PFSK-1 (cell line): ENCODE results near the gene XXYLT1.

ENCODE experiments used
- FOXP2 ChIP-seq: optimal IDR thresholded peaks from 2 replicates; pipeline ENCODE3; 2011; ENCODE audit warnings: borderline replicate concordance, control low read depth, inconsistent platforms; ENCODE audit not compliant: insufficient read depth; ENCODE audit errors: extremely low read length, extremely low read depth
- POLR2AphosphoS5 ChIP-seq: IDR thresholded peaks from 2 replicates; pipeline ENCODE4 v1.6.1; 2012; ENCODE audit warnings: low read depth, mild to moderate bottlenecking, control low read depth, low read length, moderate library complexity
- SIN3A ChIP-seq: IDR thresholded peaks from 2 replicates; pipeline ENCODE4 v1.6.1; 2012; ENCODE audit warnings: mild to moderate bottlenecking, low read length, moderate library complexity, borderline replicate concordance; ENCODE audit not compliant: insufficient read depth
- TAF1 ChIP-seq: IDR thresholded peaks from 2 replicates; pipeline ENCODE4 v1.6.1; 2012; ENCODE audit warnings: low read length, control low read depth, borderline replicate concordance; ENCODE audit not compliant: insufficient read depth
- TF ChIP-seq, protein P1 (sequence below), 2 experiments: IDR thresholded peaks; 2 replicates each; pipeline versions ENCODE4 v1.6.1 to v1.8.0; 2011 to 2012; ENCODE audit warnings: low read depth in 2 of 2, low read length in 2 of 2, control low read depth in 1 of 2, inconsistent platforms in 1 of 2, mild to moderate bottlenecking in 1 of 2, moderate library complexity in 1 of 2; ENCODE audit not compliant: insufficient read depth in 1 of 2

Gene XXYLT1

DNA sequence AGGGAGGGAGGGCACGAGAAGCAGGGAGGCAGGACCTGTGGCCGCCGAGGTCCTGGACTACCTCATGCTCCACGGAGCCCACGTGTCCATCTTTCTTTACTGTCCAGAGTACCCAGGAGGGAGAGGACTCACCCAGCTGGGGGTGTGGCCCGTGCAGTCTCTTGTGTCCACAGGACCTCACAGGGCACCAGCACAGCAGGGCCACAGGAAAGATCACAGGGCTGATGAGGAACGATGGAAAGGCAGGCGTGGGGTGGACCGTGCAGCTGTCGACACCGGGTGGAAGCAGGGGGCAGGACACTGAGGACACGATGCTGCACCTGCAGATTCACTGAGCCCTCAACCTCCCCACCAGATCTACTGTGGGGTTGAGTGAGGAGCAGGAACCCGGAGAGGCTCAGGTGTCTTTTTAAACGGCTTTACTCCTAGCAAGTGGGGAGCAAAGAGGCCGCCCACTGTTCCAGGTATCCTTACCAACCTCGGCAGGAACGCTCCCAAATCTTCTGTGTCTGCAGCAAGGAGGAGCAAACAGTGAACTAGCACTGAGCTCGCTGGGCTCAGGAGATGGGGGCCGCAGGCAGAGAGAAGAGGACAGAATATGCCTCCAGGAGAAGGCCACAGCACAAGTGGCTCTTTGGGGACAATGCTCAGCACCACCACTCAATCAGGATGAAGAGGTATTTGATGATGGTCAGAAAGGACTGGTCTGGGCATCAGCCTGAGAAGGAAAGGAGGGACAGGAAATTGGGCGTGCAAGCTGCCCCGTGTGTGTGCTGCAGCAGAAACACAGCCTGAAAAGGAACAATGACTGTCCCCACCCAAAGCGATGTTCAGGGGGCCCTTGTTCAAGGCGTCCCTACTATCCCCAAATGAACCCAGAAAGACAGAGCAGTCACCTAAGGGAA is 198.8 kb downstream of the XXYLT1 start:
- TF ChIP-seq, protein P1, sequence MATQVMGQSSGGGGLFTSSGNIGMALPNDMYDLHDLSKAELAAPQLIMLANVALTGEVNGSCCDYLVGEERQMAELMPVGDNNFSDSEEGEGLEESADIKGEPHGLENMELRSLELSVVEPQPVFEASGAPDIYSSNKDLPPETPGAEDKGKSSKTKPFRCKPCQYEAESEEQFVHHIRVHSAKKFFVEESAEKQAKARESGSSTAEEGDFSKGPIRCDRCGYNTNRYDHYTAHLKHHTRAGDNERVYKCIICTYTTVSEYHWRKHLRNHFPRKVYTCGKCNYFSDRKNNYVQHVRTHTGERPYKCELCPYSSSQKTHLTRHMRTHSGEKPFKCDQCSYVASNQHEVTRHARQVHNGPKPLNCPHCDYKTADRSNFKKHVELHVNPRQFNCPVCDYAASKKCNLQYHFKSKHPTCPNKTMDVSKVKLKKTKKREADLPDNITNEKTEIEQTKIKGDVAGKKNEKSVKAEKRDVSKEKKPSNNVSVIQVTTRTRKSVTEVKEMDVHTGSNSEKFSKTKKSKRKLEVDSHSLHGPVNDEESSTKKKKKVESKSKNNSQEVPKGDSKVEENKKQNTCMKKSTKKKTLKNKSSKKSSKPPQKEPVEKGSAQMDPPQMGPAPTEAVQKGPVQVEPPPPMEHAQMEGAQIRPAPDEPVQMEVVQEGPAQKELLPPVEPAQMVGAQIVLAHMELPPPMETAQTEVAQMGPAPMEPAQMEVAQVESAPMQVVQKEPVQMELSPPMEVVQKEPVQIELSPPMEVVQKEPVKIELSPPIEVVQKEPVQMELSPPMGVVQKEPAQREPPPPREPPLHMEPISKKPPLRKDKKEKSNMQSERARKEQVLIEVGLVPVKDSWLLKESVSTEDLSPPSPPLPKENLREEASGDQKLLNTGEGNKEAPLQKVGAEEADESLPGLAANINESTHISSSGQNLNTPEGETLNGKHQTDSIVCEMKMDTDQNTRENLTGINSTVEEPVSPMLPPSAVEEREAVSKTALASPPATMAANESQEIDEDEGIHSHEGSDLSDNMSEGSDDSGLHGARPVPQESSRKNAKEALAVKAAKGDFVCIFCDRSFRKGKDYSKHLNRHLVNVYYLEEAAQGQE (IDR thresholded peaks at IDR 0.05; ENCODE audit: insufficient read depth in 1 of 2, low read depth in 2 of 2, low read length in 2 of 2): no peak
- no peak for TF ChIP-seq FOXP2
- TF ChIP-seq SIN3A: no peak
- TF ChIP-seq TAF1: no peak
- TF ChIP-seq POLR2AphosphoS5: no peak

DNA sequence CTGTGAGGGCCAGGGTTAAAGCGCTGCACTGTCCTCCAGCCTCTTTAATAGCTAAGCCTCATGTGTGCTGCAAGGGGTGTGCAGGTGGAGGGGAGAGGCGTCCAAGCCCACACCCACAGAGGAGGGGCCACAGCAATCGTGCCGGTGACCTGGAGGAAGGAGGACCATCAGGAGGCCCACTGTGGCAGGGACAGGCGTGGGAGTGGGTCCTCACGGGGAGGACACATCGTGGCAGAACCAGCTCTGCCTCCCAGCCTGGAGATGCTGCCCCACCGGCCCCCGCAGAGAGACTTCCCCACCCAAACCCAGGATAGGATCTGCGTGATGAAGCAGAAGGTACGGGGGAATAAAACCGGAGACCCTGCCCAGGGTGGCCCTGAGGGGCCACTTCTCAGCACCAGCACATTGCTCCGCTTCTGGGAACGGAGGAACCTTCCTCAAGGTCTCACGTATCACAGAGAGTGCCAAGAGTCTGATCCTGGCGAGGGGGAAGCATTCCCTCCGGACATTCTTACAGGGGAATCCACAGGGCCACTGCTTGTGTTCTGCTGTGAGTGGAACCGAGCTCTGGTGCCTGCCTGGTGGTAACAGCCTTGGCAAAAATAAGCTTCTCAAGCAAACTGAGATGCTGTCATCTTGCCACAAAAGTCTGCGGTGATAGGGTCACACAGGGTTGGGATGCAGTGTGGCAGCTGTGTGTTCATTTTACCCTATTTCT is 199.8 kb downstream of the XXYLT1 start:
- TF ChIP-seq TAF1 (no peak), FOXP2 (no peak), POLR2AphosphoS5 (no peak), SIN3A (no peak)
- TF ChIP-seq, protein P1 (IDR thresholded peaks at IDR 0.05; ENCODE audit: insufficient read depth in 1 of 2, low read depth in 2 of 2, low read length in 2 of 2): no peak

DNA sequence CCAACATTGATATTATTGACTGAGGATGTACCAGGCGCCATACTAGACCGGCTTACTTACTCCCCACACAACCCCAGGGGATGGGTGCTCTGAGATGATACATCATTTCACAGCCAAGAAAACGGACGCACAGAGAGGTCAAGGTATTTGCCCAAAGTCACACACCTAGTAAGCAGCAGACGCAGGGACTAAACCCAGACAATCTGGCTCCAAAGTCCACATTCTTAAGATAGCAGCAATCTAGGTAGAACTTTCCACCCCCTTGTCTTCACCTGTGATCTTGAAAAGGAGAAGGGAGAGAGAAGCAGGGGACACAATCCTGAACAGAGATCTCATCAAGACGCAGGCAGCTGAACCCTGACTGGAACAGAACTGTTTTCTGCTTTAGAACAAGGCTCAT is 200.6 kb downstream of the XXYLT1 start:
- TF ChIP-seq, protein P1 (IDR thresholded peaks at IDR 0.05; ENCODE audit: insufficient read depth in 1 of 2, low read depth in 2 of 2, low read length in 2 of 2): no peak
- no peak for TF ChIP-seq FOXP2

DNA sequence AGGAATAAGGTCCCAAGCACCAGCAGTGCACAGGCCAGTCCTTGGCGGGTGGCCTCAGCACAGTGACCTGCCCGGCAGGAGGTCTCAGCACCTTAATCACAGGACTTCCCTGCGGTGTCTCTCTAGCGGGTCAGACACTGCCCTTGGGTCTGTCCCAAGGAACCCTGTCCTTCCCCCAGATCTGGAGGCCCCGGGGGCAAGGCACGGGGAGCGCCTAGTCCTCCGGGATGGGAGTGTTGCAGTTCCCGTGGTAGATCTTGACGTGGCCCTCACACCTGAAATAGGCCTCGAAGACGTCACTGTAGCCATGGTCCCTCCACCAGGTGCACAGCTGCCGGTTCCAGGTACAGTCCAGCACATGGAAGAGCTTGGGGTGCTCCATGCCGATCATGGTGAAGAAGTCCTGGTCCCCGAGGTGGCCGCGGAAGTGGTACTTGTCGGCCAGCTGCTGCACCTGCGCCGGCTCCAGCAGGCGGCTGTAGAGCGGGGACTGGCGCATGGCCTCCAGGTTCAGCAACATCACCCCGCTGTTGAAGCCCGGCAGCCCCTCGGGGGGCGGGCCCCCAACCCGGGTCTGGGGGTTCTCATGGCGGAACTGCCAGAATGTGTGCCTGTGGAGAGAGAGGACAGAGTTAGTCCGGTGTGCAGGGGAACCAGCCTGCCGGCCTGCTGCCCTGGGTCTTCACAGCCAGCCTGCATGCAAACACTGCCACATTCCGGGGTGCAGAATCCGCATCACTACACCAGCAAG is 201.3 kb downstream of the XXYLT1 start:
- TF ChIP-seq, protein P1 (IDR thresholded peaks at IDR 0.05; ENCODE audit: insufficient read depth in 1 of 2, low read depth in 2 of 2, low read length in 2 of 2): no peak
- TF ChIP-seq FOXP2: no peak
- no peak for TF ChIP-seq POLR2AphosphoS5
- TF ChIP-seq TAF1: no peak
- no peak for TF ChIP-seq SIN3A
